ENCODE measurements around the gene ARHGAP22.

DNA sequence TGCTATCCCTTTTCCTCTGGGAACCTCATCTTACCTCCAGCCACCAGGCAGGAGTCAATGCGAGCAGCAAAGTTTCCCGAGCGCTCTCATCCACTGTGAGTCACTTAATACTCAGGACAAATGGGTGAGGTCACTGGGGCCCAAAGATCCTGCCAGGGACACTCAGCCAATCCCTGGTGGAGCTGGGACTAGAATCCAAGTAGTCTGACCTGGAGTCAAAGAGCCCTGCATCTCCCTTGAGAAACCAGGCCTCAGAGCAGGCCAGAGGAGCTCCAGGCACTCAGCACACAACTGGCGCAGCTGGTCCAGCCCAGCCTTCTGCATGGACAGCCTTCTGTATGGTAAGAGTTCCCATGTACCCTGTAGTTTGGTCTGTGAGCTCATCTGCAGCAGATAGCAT is 156.1 kb downstream of the ARHGAP22 start:
- TF ChIP-seq, protein P1, sequence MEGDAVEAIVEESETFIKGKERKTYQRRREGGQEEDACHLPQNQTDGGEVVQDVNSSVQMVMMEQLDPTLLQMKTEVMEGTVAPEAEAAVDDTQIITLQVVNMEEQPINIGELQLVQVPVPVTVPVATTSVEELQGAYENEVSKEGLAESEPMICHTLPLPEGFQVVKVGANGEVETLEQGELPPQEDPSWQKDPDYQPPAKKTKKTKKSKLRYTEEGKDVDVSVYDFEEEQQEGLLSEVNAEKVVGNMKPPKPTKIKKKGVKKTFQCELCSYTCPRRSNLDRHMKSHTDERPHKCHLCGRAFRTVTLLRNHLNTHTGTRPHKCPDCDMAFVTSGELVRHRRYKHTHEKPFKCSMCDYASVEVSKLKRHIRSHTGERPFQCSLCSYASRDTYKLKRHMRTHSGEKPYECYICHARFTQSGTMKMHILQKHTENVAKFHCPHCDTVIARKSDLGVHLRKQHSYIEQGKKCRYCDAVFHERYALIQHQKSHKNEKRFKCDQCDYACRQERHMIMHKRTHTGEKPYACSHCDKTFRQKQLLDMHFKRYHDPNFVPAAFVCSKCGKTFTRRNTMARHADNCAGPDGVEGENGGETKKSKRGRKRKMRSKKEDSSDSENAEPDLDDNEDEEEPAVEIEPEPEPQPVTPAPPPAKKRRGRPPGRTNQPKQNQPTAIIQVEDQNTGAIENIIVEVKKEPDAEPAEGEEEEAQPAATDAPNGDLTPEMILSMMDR (IDR thresholded peaks at IDR 0.05; ENCODE audit: insufficient read depth, low read depth, low read length) = no peak
- no peak for TF ChIP-seq EZH2 (IDR thresholded peaks at IDR 0.05; ENCODE audit: insufficient read depth, low read length)

Measured in astrocyte (in vitro differentiated cells and primary cell).